HG03103 (cell line): ENCODE results near the gene MRPL41.
"Not testable (repeated sequence)": the region's sequence is repeated elsewhere in the genome, so short reads cannot be mapped to it uniquely, and the experiment has no call there.

Experiments used
- ATAC-seq: cut with Tn5 transposase; IDR thresholded peaks from one replicate; pipeline ENCODE4 v1.9.1; 2021; ENCODE audit warnings: low read depth; ENCODE audit not compliant: unreplicated experiment

Gene MRPL41

GRCh38 chr9:137550958-137551263, 768 bp upstream of the MRPL41 start:
- not testable (repeated sequence) for ATAC-seq

GRCh38 chr9:137552022-137552768, 516 bp downstream of the MRPL41 start:
- peak; percentile 14 for ATAC-seq

GRCh38 chr9:137553654-137554053, 2.0 kb downstream of the MRPL41 start:
- not testable (repeated sequence) for ATAC-seq

GRCh38 chr9:137554349-137554748, 2.7 kb downstream of the MRPL41 start:
- no peak for ATAC-seq

GRCh38 chr9:137555179-137555578, 3.5 kb downstream of the MRPL41 start:
- no peak for ATAC-seq

- no peak for ATAC-seq
These were observed 4.6 kb downstream of the MRPL41 start for GRCh38 chr9:137556069-137556838.

GRCh38 chr9:137558127-137558526, 6.4 kb downstream of the MRPL41 start:
- ATAC-seq, result no peak

- no peak for ATAC-seq
These were observed 12.5 kb downstream of the MRPL41 start for GRCh38 chr9:137564134-137564533.

- no peak for ATAC-seq
These were observed 13.2 kb downstream of the MRPL41 start for GRCh38 chr9:137564817-137565411.

GRCh38 chr9:137568445-137568844, 16.8 kb downstream of the MRPL41 start:
- not testable (repeated sequence) for ATAC-seq

- no peak for ATAC-seq
These were observed 18.0 kb downstream of the MRPL41 start for GRCh38 chr9:137569609-137570203.

- no peak for ATAC-seq
These were observed 18.9 kb downstream of the MRPL41 start for GRCh38 chr9:137570566-137570965.

GRCh38 chr9:137574192-137574591, 22.5 kb downstream of the MRPL41 start:
- no peak for ATAC-seq

- no peak for ATAC-seq
These were observed 23.7 kb downstream of the MRPL41 start for GRCh38 chr9:137575364-137575715.

GRCh38 chr9:137575716-137576411, 24.2 kb downstream of the MRPL41 start:
- no peak for ATAC-seq

GRCh38 chr9:137578518-137579258, 27.0 kb downstream of the MRPL41 start, which contains the start of gene DPH7:
Gene DPH7, minus strand, starts transcription at chr9:137578925. Its CDS starts 148 bp downstream, at chr9:137578777.
- peak; percentile 81 for ATAC-seq

- no peak for ATAC-seq
These were observed 27.6 kb downstream of the MRPL41 start for GRCh38 chr9:137579259-137579604.

- ATAC-seq, result no peak
These were observed 28.7 kb downstream of the MRPL41 start for GRCh38 chr9:137580209-137580953.

- ATAC-seq, result no peak
These were observed 29.3 kb downstream of the MRPL41 start for GRCh38 chr9:137580954-137581322.
